OCI-M2 (cell line): ENCODE measurements around the gene UBE2I.
"Not testable (repeated sequence)": the region's sequence is repeated elsewhere in the genome, so short reads cannot be mapped to it uniquely, and the experiment has no call there.

ENCODE experiments used
- DNase-seq: peaks from one replicate; lab custom pipeline; 2025; ENCODE audit not compliant: unreplicated experiment; lab: John Stamatoyannopoulos, UW

UBE2I gene

DNA sequence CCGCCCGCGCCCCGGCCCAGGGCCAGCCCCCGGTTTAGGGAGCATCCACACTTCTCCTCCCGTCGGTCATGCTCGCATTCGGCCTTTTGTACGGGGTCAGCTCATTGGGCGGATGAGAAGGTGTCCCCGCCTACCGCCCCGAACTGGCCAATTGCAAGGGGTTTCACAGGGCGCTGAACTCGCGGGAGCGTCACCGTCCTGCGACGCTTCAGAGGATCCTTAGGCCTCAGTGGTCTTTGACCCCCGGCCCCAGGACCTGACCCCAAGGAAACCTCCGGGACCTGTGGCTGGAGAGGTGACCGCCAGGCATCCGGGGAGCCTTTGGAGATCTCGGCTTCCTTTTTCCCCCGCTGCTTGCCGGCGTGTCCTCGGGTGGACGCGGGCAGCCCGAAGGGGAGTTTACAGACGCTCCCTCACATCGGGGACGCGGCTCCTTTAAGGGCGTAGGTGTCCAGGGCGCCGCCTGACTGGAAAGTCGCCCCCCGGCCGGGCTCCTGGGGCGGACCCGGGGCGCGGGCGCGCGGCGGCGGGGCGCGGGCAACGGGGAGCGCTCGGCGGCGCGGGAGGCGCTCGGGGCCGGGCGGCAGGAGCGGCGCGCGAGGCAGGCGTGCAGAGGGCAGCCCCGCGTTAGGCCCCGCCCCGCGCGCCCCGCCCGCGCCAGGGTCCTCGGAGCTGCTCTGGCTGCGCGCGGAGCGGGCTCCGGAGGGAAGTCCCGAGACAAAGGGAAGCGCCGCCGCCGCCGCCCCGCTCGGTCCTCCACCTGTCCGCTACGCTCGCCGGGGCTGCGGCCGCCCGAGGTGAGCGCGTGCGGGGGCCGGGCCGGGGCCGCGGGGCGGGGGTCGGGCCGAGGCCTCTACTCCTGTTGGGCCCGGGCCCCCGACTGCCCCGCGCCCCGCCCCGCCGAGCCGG is at the start of gene UBE2I:
TSS of gene UBE2I (plus strand) at position 660 of the 909 bp plus-strand sequence. CDS start 4,395 bp downstream, outside the sequence.
- DNase-seq = peak; percentile 91

DNA sequence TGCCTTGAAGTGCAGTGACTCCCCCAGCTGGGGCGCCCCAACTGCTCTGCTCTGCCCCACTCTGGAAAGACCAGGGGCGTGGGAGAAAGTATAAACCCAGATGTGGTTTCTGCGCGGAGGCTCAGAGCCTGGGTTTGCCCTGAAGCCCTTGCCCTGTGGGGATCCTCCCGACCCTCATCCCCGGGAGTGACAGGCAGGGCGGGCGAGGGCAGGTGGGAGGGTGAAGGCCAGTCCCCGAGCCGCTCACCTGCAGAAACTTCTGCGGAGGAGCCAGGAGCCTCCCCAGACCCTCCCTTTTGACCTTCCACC is 49.7 kb upstream of the UBE2I start:
- DNase-seq = no peak

DNA sequence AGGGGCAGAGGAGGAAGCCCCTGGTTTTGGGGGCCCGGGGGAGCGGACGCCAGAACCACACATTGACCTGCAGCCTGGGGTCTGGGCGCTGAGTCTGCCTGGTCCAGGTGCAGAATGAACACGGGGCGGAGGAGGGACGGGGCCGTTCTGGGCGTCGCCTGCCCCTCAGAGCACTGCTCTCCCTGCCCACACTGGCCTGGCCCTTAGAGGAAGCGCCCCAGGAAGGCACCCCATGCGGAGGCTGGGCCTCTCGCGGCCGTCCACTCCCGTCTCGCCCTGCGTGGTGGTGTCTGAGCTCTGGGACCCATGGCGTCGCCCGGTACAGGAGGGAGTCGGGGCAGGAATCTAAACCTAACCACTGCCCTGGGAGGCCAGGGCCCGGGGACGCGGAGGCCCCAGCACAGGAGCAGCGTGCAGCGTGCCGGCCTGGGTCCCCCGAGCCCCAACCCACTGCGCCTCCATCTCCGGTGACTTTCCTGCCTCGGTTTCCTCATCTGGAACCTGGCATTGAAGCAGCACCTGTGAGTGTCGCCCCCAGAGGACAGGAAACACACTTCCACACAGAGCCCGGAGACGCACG is 49.2 kb upstream of the UBE2I start:
- DNase-seq = no peak

DNA sequence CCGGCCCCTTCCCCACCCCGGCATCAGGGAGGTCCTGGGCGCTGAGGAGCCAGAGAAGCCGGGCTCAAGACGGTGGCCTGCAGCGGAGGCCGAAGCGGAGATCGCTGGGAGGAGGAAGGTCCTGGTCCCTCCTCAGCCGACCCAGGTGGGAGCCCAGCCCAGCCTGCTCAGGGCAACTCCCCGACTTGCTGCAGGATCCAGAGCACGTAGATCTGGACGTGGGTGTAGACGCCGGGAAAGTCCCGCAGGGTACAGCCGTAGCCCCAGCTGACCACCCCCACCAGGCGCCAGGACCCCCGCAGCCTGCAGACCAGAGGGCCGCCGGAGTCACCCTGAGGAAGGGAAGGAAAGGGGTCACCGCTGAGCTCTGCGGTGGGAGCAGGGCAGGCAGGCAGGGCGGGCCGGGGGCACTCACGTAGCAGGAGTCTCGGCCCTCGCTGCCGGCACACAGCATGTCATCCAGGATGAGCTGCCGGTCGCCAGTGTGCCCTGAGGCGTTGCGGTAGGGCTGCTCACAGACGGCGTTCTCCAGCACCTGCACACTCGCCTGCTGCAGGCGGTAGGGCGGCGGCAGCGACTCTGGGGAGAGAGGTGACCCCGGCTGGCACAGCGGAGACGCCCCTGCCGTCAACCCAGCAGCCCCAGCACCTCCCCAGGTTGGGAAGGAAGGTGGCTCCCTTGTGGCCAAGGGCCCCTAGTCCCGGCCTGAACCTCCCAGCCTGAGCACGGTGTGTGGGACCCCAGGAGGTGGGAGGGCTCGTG is 48.1 kb upstream of the UBE2I start:
- no peak for DNase-seq

DNA sequence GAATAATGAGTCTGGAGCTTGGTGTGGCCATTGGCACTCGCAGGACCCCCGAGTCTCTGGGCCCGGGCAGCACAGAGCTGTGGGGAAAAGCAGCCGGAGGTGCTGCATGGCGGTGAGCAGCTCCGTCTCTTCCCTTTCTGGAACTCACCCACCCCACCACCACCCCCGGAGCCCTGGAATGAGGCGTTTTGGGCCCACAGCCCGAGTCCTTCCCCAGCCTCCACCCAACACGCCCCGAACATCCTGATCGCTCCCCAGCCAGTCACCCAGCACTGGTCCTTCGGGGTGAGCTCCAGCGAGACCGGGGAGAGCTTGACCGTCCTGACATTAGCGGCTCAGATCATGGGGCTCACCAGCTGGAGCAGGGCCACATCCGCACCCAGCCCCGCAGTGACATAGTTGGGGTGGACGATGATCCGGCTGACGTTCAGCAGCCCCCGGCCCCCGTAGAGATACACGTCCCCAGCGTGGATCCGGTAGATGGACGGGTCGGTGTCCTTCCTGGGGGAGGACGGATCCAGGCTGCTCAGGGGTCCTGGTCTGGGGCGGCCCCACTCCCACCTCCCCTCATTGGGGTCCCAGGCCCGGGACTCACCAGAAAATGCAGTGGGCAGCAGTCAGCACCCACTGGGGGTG is 47.1 kb upstream of the UBE2I start:
- no peak for DNase-seq

DNA sequence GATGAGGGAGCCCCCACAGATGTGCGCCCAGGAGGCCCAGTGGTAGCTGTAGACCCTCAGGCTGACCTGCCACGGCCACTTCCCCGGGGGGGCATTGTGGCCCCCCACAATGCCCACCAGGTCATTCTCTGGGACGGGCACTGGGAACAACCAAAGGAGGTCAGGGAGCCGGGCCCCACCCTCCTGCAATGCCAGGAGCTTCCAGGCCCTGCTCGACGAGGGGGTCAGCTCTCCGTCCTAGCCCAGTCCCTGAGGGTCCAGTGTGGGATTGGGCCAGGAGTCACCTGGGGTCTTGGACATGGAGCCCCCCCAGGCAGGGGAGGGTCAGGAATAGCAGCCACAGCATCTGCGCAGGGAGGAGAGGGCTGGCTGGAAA is 46.6 kb upstream of the UBE2I start:
- DNase-seq = no peak

DNA sequence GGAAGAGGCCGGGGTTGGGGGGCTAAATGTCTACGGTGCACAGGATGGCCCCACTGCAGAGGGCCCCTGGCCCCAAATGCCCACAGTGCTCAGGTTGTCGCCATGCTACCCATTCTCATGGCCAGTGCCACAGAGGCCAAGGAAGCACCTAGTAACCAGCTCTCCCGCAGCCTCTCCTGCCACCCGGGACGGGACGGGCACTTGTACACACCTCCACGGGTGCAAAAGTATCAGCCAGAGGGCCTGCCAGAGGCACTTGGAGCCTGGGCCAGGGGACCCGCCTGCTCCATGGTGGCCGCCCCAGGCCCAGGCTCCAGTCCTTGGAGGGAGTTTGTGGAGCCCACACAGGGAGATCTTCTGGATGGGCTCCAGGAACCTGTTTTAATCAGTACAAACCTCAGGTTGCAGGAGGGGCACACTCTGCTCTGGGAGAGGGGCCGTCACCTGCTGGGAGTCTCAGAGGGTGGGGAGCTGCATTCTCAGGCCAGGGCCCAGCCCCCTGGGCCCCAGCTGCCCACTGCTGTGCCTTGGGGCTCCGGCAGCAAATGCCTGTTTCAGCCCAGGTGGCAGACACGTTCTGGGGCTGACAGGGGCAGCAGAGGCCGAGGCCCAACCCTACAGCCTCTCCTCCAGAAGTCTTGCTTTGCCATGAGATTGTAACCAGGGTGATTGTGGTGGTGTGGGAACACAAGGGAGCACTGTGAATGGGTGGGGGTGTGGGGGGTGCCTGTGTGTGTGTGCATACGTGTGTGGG is 45.7 kb upstream of the UBE2I start:
- DNase-seq = no peak

DNA sequence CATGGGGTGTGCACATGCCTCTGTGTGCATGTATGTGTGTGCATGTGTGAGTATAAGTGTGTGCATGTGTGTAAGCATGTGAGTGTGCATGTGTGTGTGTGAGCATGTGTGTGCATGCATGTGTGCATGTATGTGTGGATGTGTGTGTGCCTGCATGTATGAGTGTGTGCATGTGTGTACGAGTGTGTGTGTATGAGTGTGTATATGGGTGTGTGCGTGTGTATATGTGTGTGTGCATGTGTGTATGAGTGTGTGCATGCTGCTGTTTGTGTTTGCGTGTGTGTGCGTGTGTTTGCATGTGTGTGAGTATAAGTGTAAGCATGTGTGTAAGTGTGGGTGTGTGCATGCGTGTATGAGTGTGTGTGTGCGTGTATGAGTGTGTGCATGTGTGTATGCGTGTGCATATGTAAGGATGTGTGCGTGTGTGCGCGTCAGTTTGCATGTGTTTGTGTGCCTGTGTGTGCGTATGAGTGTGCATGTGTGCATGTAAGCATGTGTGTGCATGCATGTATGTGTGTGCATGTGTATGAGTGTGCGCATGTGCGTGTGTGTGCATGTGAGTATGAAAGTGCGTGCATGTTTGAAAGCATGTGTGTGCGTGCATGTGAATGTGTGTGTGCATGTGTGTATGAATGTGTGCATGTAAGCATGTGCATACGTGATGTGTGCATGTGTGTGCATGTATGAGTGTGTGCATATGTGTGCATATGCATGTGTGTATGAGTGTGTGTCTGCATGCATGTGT is 44.9 kb upstream of the UBE2I start:
- DNase-seq = no peak

DNA sequence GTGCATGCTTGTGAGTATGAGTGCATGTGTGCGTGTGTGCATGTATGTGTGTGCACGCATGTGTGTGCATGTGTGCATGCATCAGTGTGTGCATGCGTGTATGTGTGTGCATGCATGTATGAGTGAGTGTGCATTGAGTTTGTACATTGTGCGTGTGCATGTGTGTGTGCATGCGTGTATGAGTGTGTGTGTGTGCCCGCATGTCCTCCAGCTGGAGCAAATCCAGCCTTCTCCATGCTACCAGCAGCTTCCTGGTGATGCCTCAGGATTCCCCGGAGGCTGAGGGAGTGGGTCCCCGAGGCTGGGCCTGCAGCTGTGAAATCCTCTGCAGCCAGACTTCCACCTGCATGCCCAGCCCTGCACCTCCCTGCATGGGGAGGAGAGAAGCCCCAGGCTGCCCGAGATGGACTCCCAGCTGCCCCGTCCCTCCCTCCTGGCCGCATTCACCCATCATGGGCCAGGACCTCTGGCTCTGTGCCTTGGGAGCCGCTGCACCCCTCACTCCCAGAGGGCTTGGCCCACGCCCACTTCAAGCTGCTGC is 44.3 kb upstream of the UBE2I start:
- DNase-seq = no peak

DNA sequence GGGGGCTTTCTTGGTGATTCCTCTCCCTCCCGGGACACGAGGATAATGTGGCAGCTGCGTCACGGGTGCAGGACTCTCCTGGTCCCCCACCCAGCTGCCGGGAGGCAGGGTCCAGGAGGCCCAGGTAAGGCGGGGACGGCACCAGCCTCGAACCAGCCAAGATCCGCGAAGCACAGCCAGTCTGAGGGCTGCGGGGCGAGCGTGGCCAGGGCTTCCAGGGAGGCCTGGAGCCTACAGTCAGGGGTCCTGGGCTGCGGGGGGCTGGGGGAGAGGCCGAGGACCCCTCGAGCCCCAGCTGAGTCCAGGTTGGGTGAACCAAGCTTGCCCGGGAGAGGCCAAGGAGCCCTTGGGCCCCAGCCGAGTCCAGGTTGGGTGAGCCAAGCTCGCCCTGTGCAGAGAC is 43.6 kb upstream of the UBE2I start:
- no peak for DNase-seq

DNA sequence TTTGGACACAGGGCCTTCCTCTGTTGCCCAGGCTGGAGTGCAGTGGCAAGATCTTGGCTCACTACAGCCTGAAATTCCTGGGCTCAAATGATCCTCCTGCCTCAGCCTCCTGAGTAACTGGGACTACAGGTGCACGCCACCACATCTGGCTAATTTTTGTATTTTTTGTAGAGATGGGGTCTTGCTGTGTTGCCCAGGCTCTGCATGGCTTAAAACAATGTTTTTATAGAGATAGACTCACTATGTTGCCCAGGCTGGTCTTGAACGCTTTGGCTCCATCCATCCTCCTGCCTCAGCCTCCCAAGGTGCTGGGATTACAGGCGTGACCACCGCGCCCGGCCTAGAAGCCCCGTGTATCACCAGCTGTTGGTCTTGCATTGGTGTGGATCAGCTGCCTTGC is 40.0 kb upstream of the UBE2I start:
- DNase-seq = not testable (repeated sequence)

DNA sequence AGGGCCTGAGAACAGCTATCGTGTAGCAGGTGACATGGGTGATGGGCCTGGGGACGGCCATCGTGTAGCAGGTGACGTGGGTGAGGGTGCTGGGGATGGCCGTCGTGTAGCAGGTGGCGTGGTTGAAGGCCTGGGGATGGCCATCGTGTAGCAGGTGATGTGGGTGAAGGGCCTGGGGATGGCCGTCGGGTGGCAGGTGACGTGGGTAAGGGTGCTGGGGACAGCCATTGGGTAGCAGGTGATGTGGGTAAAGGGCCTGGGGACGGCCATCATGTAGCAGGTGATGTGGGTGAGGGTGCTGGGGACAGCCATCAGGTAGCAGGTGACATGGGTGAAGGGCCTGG is 38.1 kb upstream of the UBE2I start:
- no peak for DNase-seq

DNA sequence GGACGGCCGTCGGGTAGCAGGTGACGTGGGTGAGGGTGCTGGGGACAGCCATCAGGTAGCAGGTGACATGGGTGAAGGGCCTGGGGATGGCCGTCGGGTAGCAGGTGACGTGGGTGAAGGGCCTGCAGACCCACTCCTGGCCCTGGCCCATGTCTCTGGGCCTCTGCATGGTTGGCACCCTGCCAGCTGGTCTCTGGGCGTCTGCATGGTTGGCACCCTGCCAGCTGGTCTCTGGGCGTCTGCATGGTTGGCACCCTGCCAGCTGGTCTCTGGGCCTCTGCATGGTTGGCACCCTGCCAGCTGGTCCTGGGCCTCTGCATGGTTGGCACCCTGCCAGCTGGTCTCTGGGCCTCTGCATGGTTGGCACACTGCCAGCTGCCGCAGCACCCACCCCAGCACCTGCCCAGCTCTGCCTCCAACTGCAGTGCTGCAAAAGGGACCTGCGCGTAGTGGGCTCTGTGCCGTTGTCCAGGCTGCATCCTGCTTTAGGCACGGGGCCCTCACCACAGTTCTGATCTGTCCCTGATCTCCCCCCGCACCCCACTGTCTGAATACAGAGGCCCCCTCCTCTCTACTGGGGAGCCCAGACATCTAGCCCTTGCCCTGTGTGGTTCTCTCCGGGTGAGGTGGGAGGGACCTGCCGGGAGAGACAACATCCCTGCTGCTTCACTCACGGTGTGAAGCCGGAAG is 37.6 kb upstream of the UBE2I start:
- DNase-seq = not testable (repeated sequence)

DNA sequence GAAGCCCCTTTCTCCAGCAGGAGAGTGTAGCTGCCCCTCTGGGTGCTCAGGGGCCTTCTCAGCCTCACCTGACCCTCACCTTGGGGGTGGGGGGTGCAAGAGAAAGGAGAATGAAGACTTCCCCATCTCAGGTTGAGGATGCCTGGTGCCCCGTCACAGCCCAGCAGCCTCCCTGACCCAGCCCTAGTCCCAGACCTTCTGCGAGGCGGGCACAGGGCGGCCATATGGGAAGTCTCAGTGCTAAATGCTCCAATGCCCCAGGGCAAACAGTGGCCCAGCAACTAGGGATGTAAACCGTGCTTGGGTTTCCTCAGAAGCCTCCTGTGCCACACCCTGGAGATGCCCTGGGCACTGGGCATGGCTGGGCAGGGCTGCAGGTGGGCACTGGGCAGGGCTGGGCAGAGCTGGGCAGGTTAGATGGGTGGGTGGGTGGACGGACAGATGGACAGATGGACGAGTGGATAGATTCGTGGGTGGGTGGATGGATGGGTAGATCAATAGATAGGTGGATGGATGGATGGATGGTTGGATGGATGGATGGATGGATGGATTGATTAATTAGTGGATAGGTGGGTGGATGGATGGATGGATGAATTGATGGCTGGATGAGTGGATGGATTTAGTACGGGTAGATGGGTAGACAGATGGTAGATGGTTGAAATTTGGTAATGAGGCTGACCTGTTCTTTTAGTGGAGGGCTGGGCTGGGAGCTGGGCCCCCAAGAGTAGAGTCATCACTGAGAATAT is 36.8 kb upstream of the UBE2I start:
- DNase-seq = no peak

DNA sequence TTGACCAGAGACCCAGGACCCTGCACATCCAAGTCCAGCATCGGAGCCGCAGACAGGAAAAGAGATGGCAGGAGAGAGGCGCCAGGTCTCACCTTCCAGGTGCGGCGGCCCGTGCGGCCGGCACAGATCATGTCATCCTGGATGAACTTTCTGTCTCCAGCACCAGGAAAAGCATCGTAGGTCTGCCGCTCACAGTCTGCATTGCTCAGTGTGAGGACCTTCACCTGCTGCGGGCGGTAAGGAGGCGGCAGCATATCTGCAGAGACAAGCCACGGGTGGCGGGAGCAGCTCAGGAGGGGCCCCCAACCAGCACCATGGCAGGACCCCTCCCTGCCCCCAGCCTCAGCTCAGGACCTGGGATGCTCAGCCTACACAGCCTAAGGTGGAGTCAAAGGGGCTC is 35.6 kb upstream of the UBE2I start:
- no peak for DNase-seq

DNA sequence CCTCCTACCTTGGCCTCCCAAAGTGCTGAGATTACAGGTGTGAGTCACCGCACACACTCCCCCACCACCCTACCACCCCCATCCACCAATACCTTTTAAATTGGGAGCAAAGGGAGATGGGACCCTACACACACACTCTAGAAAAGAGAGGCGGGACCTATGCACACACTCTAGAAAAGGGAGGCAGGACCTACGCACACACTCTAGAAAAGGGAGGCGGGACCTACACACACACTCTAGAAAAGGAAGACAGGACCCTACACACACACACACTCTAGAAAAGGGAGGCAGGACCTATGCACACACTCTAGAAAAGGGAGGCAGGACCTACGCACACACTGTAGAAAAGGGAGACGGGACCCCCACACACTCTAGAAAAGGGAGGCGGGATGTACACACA is 34.7 kb upstream of the UBE2I start:
- DNase-seq = no peak

DNA sequence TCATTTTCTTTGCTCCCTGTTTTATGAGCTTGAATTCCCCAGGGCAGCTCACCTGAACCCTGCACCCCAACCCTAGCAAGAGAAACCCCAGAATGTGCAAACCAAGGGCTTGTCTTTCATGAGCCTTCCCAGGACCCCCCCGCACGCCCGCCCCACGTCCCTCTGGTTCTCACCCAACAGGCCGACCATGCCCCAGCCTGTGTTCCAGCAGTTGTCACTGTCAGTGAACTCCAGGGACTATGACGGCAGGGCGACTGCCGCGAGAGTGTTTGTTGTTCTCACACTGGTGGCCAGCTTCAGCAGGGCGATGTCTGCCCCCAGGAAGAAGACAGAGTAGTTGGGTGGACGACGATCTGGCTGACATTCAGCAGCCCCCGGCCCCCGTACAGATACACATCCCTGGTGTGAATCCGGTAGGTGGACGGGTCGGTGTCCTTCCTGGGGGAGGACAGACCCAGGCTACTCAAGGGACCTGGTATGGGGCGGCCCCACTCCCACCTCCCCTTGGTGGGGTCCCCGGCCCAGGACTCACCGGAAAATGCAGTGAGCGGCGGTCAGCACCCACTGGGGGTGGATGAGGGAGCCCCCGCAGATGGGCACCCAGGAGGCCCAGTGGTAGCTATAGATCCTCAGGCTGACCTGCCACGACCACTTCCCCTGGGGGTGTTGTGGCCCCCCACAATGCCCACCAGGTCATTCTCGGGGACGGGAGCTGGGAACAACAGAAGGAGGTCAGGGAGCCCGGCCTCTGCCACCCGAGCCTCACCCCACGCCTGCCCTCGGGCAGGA is 33.5 kb upstream of the UBE2I start:
- no peak for DNase-seq

DNA sequence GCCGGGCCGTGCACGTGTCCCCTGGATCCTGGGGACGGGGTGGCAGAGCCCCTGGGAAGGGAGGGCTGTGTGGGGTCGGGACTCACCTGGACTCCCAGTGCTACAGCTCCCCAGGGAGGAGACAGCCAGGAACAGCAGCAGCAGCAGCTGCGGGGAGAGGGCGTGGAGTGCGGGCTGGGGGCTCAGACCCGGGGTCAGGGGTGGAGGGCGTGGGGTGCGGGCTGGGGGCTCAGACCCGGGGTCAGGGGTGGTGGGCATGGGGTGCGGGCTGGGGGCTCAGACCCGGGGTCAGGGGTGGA is 32.9 kb upstream of the UBE2I start:
- no peak for DNase-seq
